Measurements from ENCODE around the gene ARHGAP30.
"Not testable (repeated sequence)": the region's sequence is repeated elsewhere in the genome, so short reads cannot be mapped to it uniquely, and the experiment has no call there.

The ARHGAP30 gene

GRCh38 chr1:161069731-161070270 is at the start of gene ARHGAP30:
Gene ARHGAP30, minus strand, starts transcription at chr1:161069891. Its CDS starts 267 bp downstream, at chr1:161069624.
- peak; percentile 94 for DNase-seq

DNA sequence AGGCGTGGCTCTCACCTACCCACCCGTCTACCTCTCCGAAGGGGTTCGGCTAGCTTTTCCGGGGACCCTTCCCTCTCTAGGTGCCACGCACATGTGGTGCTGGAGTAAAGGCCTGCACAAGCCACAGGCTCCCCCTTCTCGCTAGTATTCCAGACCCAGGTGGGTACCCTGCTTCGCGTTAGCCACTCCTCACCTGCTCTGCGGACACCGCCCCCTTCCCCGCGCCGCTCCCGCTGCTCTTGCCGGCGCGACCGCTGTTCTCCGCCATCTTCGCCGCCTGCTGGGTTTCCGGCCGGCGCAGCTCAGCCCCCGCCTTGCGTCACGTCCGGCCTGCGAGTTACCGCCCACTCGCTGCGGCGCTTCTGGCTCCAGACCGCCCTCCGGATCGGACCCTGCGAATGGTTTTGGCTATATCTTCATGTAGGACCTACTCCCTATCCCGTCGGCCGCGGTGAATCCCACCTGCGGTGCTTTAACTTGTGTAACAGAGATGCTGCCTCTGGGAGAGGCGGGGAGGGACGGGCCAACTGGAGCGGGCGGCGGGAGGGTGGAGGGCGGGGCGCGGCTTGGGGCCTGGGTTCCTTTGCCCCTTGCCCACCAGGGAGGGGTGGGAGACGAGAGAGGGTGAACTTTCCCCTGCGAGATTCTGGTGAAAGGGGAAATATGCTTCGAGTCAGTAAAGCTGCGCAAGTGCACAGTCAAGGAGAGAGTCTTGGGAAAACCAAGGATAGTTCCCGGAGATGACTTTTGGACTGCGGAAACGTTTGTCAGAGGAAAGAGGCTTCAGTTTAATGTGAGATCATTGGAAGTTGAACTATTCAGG is 48.3 kb upstream of the ARHGAP30 start, which contains the start of the genes NIT1 and PFDN2:
Gene NIT1, plus strand, starts transcription at position 347 of the 823 bp plus-strand sequence. Its CDS starts 72 bp downstream, at position 419.
Gene PFDN2, minus strand, starts transcription at position 279 of the 823 bp plus-strand sequence. Its CDS starts 11 bp downstream, at position 268.
- peak; percentile 85 for DNase-seq

DNA sequence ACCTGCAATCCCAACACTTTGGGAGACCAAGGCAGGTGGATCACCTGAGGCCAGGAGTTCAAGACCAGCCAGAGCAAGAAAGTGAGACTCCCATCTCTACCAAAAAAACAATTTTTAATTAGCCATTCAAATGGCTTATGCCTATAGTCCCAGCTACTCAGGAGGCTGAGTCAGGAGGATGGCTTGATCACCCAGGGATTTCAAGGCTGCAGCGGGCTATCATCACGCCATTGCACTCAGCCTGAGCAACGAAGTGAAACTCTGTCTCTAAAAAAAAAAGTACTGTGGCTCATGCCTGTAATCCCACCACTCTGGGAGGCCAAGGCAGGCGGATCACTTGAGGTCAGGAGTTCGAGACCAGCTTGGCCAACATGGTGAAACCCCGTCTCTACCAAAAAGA is 46.3 kb upstream of the ARHGAP30 start:
- DNase-seq = not testable (repeated sequence)

- no peak for DNase-seq
These were observed 45.5 kb upstream of the ARHGAP30 start for GRCh38 chr1:161115132-161115711.

- no peak for DNase-seq
These were observed 44.9 kb upstream of the ARHGAP30 start for GRCh38 chr1:161114556-161114955.

DNA sequence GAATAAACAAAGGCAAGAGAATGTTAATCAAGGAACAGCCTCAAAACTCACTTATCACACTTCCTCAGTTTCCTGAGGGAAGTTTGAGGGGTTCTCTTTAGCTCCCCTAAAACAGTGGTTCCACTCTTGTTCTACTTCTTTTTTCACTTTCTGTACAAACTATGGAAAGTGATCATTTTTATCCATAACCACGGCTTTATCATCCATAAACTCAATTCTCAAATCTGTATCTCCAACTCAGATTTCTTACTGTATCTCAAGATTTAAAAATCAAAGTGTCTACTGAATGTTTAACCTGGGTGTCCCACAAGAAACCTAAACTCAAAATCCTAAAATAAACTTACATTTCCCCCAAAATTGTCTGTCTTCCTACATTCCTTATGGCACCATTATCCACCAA is 44.2 kb upstream of the ARHGAP30 start:
- DNase-seq = no peak

DNA sequence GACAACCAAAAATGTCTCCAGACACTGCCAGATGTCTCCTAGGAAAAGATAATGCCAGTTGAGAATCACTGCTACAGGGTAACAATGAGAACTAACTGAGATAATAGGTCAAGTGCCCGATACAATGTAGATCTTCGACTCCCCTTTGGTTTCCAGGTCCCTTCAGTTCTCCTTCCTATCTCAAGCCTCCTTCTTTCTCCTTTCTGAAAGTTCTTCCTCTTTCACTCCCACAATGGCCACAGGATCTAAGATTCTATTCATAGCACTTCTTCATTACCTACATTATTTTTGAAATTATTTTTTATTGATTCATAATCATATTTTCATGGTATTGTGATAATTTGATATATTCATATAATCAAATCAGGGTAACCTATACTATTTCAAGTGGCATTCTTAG is 41.8 kb upstream of the ARHGAP30 start:
- DNase-seq = no peak

DNA sequence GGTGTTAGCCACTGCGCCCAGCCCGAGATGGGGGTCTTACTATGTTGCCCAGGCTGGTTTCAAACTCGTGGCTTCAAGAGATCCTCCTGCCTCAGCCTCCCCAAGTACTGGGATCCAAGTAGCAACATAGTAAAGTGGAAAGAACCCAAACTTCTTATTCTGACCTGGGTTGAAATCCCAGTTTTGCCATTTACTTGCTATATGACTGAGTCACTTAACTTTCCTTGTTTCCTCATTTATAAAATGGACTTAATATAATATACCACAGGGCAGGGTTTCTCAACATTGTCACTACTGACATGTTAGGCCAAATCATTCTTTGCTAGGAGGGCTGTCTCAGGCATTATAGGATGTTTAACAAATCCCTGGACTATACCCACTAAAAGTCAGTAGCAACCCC is 41.4 kb upstream of the ARHGAP30 start:
- no peak for DNase-seq

DNA sequence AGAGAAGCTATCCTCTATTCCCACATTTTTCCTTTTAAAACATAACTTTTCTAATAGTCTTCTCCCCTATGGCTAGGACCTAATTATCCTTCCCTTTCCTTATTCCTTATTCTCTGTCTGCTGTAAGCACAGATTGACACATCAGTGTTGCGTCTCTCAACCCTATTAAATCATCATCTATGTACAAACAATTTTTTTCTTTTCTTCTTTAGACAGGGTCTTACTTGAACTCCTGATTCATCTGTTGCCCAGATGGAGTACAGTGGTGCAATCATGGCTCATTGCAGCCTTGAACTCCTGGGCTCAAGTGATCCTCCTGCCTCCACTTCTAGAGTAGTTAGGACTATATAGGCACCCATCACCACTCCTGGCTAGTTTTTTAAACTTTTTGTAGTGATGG is 36.7 kb upstream of the ARHGAP30 start:
- no peak for DNase-seq

DNA sequence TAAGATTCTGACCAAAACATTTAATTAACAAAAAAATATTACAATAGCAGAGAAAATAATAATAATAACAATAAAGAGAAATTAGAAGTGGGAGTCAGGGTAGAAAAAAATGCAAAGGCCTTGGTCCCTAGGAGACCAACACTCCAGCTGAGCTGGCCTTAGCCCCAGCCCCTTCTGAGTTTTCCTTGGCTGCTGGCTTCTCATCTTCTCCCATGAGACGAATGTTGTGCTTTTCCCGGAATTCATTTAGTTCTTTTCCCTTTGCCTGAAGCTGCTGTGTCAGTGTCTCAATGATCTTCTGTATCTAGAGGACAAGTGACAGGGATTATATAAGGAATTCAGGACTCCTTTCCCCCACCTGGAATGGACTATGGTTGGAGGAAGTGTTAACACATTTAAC is 30.9 kb upstream of the ARHGAP30 start:
- DNase-seq = no peak

- DNase-seq = no peak
These were observed 29.6 kb upstream of the ARHGAP30 start for GRCh38 chr1:161099090-161099802.

DNA sequence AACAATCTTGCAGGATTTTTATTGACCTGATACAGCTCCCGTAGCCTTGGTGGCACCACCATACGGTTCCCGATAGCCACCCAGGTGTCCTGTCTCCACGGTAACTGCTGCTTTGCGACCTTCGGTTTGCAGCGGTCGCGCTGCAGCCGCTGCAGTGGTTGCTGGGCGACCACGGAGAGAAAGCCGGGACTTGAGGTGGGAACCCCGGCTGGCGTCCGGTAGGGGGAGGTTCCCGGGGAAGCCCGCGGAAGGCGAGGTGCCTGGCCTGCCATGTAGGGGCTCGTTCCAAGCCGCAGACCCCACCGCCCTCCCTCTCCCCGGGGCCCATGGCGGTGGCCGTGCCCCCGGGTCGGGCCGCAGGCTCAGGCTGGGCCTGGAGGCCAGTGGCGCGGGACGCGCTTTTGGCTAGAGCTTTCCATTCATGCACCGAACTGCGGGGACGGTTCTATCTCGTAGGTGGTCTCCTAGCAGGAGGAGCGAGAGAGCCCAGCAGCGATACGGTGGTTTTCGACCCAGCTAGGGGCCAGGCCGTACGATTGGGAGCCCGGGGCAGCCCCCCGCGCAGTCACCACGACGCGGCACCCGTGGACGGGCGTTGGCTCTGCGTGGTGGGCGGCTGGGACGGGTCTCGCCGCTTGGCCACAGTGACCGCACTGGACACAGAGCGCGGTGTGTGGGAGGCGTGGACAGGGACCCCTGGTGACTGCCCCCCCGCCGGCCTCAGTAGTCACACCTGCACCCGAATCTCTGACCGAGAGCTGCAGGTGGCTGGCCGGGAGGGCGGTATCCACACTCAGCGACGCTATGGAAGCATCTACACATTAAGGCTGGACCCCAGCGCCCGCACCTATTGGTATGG is 28.7 kb upstream of the ARHGAP30 start, which contains the start of gene KLHDC9:
Gene KLHDC9, plus strand, starts transcription at position 152 of the 859 bp plus-strand sequence. Its CDS starts 175 bp downstream, at position 327.
- DNase-seq = peak; percentile 88

- DNase-seq = no peak
These were observed 26.8 kb upstream of the ARHGAP30 start for GRCh38 chr1:161096530-161096929.

- no peak for DNase-seq
These were observed 26.3 kb upstream of the ARHGAP30 start for GRCh38 chr1:161096015-161096414.

DNA sequence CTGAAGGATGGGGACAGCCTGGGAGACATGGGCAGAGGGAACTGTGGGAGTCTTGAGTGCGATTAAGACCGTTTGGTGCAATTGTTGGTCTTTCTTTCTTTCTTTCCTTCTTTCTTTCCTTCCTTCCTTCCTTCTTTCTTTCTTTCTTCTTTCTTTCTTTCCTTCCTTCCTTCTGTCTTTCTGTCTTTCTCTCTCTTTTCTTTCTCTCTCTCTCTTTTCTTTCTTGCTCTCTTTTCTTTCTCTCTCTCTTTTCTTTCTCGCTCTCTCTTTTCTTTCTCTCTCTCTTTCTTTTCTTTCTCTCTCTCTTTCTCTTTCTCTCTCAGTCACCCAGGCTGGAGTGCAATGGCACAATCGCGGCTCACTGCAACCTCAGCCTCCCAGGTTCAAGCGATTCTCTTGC is 25.5 kb upstream of the ARHGAP30 start:
- no peak for DNase-seq

DNA sequence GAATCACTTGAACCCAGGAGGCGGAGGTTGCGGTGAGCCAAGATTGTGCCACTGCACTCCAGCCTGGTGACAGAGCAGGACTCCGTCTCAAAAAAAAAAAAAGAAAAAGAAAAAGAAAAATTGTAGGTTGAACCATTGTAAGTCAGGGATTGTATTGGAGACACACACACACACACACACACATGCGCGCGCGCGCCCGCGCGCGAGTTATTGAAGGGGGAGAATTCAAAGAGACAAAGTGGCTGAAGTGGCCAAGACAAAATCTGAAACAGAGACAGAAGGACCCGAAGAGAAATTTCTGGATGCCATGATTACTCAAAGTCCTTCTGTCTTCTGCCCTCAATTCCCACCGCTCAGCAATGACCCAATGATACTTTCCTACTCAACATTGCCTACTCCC is 24.8 kb upstream of the ARHGAP30 start:
- DNase-seq = no peak

DNA sequence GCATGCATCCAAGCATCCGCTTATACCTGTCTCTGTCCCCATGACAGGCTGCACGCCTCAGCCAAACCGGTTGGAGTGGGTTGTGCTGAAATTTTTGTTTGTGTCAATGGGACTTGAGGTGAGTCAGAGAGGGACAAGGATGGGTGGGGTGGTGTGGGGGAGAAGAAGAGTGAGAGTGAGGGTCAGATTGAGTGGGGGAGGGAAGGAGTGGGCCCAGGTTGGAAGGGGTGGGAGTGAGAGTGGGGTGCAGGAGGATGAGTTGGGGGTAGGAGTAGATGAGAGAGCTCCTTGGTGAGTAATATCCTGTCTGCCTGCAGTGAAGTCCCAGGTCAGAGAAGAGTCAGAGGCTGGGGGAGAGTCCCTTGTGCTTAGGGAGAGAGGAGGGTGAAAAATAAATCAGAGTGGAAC is 22.9 kb upstream of the ARHGAP30 start:
- no peak for DNase-seq

- no peak for DNase-seq
These were observed 22.3 kb upstream of the ARHGAP30 start for GRCh38 chr1:161091796-161092507.

DNA sequence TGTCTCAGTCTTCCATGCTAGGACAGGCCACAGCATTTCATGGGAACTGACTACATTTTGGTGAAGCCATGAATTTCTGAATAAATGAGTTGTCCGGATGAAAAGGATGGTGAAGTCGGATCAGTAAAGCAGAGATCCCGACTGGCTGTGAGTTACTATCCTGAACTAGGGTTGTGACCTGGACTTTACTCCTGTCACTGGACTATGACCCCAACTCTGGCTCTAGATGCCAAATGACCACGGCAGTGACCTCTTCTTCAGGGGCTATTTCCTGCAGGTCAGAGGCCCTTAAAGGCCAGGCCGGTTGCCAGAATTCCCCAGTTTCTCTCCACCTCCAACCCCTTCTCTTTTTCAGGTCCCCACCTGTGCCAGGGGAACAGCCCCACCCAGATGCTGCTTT is 21.4 kb upstream of the ARHGAP30 start:
- no peak for DNase-seq

- DNase-seq = no peak
These were observed 20.9 kb upstream of the ARHGAP30 start for GRCh38 chr1:161090617-161091016.

DNA sequence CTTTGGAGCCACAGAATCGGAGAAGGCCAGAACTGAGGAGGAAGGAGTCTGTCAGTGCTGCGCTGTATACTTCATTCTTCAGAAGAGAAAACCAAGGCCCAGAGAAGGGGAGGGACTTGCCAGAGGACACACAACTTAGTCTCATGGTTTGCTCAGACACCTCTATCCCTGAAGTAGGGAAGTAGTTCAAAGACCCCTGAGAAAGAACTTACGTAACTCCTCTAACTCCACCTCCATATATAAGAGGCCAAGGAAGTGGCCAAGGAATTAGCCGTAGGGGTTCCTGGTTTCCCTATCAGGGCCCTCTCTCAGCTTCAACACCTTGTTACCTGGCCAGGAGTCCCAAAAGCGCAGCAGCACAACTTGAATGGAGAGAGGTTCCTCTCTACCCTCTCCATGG is 20.2 kb upstream of the ARHGAP30 start:
- DNase-seq = no peak

Data from CD4-positive, alpha-beta T cell treated with Interleukin-10 for 1 hour (primary cell).